Suppressor macrophage treated with lipopolysaccharide for 4 hours (primary cell): ENCODE results near the gene GPN1.
"Not testable (repeated sequence)": the region's sequence is repeated elsewhere in the genome, so short reads cannot be mapped to it uniquely, and the experiment has no call there.

Experiments used
- DNase-seq: peaks from one replicate; pipeline ENCODE4 v3.0.0-alpha.2; 2020

The GPN1 gene

DNA sequence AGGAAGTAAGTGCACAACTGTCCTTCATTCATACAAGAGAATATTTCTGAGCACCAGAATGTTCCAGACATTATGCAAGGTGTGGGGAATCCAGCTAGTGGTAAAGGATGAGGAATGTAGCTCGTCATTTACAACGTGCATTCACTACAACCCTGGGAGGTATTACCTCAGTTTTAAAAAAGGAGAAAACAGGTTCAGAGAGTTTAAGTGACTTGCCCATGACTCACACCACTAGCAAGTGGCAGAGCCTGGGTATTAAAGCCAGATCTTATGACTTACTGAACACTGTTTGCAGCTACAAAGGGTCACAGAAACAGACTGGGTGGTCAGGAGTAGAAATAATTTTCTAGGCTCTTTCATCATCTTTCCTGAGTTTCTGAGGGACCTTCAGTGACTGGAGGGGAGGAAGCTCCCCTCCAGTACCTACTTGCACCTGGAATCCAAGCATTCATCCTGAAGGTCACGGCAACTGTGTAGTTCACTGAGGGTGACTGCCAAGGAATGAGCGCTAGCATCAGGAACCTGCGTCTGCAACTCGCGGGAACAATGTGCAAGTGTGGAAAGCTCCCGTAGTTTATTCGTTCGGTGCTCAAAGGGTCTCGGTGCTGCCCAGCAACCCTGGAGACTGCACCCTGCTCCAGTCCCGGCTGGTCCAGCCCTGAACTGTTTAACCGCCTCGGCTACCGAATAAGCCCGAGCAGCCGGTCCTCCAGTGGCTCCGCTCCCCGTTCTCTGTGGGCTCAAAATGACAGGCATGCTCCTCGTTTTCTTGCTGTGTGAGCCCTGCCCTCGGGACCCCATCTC lies 685 bp upstream of the GPN1 start:
- peak; percentile 63 for DNase-seq

DNA sequence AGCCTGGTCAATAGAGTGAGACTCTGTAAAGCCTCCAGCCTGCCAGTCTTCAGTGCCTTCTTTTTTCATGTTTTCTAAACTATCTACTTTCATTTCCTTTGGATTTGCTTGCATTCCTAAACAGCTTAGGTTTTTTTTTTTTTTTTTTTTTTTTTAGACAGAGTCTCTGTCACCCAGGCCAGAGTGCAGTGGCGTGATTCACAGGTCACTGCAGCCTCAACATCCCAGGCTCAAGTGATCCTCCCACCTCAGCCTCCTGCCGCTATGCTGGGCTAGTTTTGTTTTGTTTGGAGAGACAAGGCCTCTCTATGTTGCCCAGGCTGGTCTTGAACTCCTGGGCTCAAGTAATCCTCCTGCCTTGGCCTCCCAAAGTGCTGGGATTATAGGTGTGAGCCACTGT lies 1.4 kb downstream of the GPN1 start:
- not testable (repeated sequence) for DNase-seq

DNA sequence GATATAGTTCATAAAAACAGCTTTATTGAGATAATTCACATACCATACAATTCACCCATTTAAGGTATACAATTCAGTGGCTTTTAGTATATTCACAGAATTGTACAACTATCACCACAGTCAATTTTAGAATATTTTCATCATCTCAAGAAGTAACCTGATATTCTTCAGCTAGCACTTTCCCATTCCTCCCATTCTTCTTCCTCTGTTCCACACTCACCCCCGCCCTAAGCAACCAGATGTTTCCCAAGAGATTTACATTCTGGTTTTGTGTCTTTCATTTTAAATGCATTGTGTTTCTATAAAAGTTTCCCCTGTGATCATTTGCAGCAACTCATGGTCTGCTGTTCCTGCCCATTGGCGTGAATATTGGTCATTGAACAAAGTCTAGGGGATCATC lies 5.4 kb downstream of the GPN1 start:
- no peak for DNase-seq

DNA sequence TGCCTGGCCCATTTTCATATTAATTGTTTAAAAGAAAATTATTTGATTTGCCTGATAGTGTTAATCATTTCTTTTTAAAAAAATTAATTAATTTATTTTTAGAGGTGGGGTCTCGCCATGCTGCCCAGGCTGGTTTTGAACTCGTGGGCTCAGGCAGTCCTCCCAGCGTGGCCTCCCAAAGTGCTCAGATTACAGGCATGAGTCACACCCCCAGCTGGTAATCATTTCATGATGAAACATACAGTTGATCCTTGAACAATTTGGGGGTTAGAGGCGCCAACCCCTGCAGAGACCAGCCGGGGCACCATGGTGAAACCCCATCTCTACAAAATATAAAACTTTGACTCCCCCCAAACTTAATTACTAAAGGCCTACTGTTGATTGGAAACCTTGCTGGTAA lies 7.9 kb downstream of the GPN1 start:
- DNase-seq: no peak

DNA sequence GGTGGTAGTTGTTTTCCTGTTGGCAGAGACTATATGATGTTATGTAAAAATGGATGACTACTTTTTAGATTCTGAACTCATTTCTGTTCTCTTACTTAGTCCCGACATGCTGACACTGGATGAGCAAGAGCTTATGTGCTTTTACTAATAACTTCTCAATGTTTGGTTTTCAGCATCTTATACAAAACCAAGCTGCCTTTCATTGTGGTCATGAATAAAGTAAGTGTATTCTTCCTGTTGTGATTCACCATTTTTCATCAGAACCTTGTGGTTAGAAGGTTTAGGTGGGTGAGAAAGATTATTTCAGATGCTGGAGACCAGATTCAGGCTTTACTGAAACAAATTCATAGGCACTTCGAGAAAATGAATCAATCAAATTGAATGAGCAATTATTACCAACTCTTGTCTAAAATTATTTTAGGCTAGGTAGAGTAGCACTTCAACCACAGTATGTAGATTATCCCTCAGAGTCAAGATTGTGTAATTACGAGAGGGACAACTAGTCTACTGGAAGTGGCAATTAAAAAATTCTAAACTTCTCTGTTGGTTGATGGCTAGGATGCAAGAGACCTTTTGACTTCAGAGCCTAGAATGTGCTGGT lies 9.3 kb downstream of the GPN1 start:
- DNase-seq: no peak

DNA sequence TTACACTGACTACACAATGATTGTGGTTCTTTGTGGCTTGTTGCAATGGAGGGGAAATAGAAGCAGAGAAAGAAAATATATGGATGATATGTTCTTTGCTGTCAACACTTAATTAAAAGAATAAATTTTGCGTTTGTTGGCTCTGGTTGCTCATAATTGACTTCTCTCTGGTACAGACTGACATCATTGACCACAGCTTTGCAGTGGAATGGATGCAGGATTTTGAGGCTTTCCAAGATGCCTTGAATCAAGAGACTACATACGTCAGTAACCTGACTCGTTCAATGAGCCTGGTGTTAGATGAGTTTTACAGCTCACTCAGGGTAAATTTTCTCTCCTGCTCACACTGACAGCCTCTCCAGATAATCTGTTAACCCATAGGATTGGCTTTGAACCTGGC lies 9.9 kb downstream of the GPN1 start:
- DNase-seq: no peak

DNA sequence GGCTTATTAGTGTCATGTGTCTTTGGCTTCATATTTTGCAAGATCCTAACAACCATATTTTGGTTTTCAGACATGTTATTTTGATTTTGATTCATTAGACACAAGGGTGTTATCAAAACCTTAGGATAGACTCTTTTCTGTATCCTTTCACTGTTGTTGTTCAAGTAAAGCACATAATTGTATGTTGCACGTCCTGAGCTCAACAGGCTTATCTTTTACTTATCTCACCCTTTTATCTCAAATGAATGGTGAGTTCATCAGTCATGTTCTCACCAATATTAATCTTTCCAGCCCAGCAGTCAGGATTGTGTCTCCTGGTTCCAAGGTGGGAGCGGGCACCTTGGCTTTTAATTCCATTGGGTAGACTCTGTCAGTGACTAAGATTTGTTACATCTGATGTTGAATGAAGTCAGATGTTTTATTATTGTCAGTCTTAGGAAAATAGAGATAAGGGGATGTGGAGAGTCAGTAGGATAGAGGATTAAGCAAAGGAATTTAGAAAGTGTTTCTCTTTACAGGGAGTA lies 11.9 kb downstream of the GPN1 start:
- DNase-seq: no peak

DNA sequence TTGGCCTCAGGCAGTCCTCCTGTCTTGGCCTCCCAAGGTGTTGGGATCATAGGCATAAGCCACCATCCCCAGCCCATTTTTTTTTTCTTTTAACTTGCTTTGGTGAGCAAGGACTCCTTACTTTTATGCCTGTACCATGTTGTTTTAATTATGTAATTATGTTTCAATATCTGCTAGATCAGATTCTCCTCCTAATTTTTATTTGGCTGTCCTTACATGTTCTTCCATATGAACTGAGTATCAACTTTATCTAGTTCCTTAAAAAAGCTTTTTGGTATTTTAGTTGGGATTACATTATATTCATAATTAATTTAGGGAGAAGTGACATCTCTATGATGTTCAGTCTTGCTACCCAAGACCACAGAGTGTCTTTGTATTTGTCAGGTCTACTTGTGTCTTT lies 16.3 kb downstream of the GPN1 start:
- DNase-seq: no peak

DNA sequence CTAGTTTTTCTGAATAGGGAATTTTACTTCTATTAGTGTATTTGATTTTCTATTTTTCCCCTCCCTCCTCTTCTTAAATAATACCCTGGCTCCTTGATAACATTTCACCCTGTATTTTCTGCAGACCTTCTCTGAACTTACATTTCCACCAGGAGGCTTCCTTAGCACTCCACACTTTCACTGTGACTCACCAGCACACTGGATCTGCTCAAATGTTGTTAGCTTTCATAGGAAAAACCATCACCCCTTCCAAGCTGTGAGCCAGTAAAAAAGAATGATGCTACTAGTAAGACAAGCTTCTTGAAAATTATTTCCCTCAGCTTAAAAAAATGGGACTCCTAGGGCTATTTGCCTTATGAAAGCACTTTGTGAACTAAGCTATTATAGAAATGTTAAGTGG lies 18.4 kb downstream of the GPN1 start:
- DNase-seq: no peak

DNA sequence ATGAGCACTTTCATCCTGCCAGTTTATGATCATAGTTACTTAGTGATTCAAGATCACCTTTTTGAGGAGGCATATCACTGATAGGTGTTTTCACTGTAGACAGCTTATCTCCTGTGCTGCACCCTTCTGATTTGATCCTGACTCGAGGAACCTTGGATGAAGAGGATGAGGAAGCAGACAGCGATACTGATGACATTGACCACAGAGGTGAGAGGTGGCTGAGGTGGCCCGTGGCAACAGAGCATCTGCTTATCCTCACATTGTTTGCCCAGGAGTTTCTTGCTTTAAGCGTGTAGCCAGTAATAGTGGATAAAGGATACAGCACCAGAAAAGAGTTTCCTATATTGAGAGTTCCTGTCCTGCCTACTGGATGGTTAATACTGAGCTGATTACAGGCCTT lies 18.9 kb downstream of the GPN1 start:
- DNase-seq: no peak

DNA sequence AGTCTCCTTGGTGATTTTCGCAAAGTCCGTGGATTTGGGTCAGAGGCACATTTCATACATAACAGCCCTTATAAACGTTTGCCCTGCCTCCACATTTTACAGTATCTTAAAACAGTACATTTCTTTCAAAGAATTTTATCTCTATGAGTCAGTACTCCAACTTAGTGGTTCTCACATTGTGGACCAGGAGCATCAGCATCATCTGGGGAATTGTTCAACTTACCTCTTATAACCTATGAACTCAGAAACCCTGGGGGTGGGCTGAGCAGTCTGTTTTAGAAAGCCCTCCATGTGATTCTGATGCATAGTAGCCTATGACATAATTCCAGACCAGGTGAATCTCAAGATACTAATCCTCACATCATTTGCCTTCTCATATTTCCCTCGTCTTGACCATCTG lies 22.2 kb downstream of the GPN1 start:
- no peak for DNase-seq

DNA sequence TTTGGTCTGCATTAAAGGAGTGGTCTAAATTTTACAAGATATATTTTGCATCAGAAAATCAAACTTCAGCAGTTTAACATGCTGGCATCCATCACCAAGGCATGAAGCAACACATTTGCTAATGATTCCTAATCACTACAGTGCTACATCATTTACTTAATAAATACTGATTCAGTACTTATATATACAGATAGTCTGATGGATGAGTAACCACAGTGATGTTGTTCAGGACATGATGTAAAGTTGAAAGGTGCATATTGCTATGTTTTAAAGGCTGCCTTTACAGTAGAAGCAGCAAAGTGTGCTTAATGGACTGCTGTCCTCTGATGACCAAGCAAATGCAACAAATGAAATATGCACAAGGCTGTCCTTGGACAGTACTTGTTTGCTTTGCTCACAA lies 23.5 kb downstream of the GPN1 start:
- DNase-seq: no peak

DNA sequence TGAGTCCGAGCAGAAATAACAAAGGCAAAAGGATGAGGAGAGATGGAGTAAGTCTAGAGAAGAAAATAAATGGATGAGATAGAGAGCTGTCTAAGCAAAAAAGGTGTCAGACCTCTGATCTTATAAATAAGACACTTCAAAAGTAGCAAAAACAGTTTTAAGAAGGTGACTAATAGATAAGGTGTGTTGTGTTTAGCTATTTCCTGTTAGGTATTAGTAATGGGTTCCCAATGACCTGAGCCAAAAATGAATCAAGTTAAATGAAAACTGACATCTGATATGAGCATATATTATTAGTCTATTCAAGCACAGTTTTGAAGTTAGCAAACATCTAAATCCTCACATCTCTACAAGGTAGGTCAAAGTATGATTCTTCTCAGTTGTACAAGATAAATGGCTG lies 23.9 kb downstream of the GPN1 start:
- no peak for DNase-seq

DNA sequence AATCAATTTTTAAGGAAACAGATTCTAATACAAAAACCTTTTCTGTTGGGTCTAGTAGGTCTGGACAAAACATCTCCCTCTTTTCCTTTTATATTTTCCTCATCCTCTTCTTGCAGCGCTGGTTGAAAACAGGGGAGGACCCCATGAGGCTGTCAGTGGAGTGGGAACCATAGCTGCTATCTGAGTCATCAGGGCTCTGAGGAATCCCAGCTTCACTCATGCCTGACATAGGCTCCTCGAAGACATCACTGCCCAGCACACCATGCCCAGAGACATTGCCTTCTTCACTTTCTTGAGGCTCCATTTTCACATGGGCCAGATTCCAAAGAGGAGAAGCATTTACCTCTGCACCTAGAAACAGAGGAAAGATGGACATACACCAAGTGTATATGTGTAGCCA lies 24.5 kb downstream of the GPN1 start:
- DNase-seq: no peak

DNA sequence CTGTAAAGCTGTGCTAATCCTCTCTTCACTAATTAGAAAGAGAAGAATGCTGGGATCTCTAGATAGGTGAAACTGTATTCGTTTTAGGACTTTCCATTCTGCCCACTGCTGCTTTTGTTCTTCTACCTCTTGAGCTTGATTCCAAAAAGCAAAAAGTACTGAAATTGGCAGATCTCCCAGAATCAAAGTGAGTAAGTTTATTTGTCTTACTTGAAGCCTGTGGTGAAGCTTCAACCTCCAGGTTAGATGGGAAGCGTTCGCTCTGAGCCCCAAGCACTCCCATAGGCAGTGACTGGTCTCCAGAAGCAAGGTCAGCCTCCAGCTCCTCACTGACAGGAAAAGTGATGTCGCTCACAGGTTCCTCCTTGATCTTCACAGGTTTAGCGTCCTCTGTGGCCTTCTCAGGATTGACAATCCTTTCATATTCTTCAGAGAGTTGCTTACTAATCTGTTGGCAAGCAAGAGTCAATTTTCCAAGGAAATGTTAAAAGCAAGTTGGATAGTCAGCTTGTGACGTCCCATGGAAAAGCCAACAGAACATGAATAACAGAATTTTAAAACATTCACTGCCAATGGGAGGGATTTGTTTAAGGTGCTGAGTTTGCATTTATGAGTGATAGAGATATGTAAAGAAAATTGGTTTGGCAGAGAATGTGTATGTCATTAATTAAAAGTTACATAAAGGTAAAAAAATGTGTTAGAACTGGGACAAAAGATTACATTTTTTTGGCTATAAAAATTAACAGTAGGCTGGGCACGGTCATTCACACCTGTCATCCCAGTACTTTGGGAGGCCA lies 26.5 kb downstream of the GPN1 start:
- no peak for DNase-seq

DNA sequence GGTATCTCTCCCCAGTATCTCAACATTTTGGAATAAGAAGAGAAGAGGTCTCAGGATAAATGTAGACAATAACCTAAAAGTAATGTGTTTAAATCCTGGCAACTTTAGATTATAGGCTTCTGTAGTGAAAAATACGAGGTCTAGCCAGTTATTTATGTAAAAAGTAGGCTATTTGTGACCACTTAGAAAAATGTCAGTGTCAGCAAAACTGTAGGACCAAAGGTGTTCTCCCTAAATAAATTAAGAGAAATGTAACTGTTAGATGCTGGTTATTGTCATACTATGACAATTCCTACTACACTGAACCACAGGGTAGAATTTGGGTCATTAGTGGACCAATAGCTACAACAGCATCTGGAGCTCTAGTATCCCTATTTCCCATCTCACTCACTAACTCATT lies 32.5 kb downstream of the GPN1 start:
- no peak for DNase-seq

DNA sequence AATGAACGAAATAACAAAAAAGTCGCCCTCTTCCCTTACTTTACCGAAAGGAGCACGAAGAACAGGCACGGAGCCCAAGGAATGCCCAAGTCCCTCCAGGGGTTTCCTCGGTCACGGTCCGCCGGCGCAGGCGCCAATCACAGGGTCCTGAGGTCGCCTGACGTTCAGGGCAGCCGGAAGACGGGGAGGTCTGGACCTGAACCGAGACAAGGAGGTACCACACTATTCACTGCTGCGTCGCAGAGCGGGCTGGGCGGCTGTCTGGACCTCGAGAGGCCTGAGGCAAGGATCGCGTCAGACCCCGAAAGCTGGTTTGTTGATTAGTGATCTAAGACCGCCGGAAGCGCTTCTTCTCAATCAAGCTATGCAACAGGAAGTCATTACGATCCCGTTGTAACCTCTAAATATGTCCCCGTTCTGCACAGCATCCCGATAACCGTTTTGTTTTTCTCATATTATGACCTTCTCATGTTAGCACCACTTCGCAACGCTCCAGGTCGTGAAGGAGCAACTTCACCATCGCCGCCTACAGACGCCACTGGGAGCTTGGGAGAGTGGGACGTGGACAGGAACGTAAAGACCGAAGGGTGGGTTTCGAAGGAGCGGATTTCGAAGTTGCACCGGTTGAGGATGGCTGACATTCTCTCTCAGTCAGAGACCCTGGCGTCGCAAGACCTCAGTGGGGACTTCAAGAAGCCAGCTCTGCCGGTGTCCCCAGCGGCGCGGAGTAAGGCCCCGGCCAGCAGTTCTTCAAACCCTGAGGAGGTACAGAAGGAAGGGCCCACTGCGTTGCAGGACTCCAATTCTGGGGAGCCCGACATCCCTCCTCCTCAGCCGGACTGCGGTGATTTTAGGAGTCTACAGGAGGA lies 34.7 kb downstream of the GPN1 start, which contains the start of the genes SLC4A1AP and SUPT7L:
TSS of gene SLC4A1AP (plus strand) at position 605 of the 869 bp plus-strand sequence. CDS start at position 631, 26 bp downstream.
TSS of gene SUPT7L (minus strand) at position 330 of the 869 bp plus-strand sequence. CDS start 1,422 bp downstream, outside the sequence.
- DNase-seq: peak; percentile 82

DNA sequence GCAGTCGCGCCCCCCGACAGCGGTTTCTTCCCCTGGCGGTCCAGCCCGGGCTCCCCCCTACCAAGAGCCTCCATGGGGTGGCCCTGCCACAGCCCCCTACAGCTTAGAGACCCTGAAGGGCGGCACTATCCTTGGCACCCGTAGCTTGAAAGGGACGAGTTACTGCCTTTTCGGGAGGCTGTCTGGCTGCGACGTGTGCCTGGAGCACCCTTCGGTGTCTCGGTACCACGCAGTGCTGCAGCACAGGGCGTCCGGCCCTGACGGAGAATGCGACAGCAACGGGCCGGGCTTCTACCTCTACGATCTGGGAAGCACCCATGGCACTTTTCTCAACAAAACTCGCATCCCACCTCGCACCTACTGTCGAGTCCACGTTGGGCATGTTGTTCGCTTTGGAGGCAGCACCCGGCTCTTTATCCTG lies 35.3 kb downstream of the GPN1 start:
- DNase-seq: peak; percentile 8

DNA sequence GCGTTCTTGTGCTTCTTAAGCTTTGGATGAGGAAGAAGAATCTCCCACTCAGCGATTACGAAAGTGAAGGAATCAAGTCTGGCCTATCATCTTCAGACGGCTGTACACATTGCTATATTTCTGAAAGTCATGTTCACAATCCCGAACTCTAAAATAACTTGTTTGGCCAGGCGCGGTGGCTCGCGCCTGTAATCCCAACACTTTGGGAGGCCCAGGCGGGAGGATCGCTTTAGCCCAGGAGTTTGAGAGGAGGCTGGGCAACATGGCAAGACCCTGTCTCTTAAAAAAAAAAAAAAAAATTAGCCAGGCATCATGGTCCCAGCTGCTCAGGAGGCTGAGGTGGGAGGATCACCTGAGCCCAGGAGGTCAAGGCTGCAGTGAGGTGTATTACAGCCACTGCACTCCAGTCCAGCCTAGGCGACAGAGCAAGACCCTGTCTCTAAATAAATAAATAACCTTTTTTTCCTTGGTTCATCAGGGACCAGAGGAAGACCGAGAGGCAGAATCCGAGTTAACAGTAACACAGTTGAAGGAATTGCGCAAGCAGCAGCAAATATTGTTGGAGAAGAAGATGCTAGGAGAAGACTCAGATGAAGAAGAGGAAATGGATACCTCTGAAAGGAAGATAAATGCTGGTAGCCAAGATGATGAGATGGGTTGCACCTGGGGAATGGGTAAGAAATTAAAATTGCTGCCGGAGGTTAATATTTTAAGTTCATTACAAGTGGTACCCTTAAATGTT lies 35.9 kb downstream of the GPN1 start:
- peak; percentile 26 for DNase-seq

DNA sequence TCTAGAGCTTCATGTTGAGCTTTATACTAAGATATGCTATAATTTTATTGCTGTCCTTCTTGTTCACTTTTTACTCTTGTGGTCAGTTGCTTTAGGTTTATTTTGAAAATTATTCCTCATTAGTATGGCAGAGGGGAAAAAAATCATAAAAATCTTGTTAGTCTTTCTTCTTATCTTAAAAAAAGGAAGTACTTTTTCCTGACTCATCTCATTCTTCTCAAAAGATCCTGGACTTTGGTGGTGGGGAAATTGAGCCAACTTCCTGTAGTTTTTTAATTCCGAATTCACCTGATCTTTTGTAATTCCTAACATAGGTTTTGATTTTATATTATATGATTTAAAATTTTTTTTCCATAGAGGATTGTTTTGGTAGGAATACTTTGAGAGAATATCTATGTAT lies 38.6 kb downstream of the GPN1 start:
- DNase-seq: peak; percentile 36

DNA sequence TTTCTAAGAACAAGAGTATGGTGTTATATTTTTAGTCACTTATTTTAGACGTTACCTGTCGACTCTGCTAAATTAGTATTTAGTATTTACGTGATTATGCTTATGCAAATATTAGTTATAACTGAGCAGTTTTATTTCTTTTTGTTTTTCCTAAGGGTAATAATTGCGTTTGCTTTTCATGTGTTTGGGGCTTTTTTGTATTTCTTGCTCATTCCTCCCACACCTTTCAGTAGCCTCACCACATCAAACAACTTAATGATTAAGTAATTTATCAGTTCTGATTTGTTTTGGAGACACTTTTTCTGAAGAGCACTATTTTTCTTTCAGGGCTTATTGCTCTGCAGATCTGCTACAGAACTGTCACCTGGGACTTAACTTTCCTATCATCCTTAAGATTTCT lies 42.4 kb downstream of the GPN1 start:
- no peak for DNase-seq
